ENCODE measurements around the gene BICD2.

GRCh38 chr9:92759446-92759845 lies 5.2 kb downstream of the BICD2 start:
- TF ChIP-seq, protein P1, sequence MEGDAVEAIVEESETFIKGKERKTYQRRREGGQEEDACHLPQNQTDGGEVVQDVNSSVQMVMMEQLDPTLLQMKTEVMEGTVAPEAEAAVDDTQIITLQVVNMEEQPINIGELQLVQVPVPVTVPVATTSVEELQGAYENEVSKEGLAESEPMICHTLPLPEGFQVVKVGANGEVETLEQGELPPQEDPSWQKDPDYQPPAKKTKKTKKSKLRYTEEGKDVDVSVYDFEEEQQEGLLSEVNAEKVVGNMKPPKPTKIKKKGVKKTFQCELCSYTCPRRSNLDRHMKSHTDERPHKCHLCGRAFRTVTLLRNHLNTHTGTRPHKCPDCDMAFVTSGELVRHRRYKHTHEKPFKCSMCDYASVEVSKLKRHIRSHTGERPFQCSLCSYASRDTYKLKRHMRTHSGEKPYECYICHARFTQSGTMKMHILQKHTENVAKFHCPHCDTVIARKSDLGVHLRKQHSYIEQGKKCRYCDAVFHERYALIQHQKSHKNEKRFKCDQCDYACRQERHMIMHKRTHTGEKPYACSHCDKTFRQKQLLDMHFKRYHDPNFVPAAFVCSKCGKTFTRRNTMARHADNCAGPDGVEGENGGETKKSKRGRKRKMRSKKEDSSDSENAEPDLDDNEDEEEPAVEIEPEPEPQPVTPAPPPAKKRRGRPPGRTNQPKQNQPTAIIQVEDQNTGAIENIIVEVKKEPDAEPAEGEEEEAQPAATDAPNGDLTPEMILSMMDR (IDR thresholded peaks at IDR 0.05) = no peak
- TF ChIP-seq EP300 (IDR thresholded peaks at IDR 0.05) = no peak
- no peak for TF ChIP-seq POLR2A (IDR thresholded peaks at IDR 0.05)
- TF ChIP-seq POLR2AphosphoS5 (IDR thresholded peaks at IDR 0.05) = no peak

Measured in suprapubic skin (tissue), 4 donors.